ENCODE data around the gene LENEP. TPM values are rescaled to one million over a fixed set of nuclear protein-coding genes. Genes with fewer than 3 reads are reported as not detected.

Gene LENEP
- total RNA-seq, 3 donors from 2014 or later, result 0.40 to 0.50 TPM; not detected in 1

DNA sequence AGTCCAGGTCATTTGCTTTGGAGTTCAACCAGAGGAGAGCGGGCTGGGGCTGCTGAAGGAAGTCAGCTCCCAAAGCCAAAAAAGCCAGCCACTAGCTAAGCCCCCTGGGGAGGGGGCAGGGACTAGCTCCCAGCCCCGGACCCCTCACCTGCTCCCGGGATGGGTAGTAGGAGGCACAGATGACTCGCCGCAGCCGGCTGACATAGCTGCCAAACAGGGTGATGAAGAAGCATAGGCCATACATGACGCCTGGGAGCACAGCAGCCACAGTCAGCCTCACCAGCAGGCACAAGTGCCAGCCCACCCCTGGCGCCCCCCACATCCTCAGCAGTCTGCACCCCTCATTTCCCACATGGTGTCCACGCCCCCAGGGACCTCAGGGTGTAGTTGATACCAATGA lies 32.8 kb downstream of the LENEP start:
- Mint-ChIP-seq H3K9me3 (no peaks in the 10 kb centered on the region), H3K36me3 (ENCODE audit: insufficient read depth) (no peaks in the 10 kb centered on the region), H3K4me1 (ENCODE audit: low read depth) (no peaks in the 10 kb centered on the region), H3K27me3 (ENCODE audit: low read depth) (peaks cover 1% of the 10 kb centered on the region), H3K4me3 (no peak overlapping the region)
- ATAC-seq (no peak), DNase-seq (no peak)

DNA sequence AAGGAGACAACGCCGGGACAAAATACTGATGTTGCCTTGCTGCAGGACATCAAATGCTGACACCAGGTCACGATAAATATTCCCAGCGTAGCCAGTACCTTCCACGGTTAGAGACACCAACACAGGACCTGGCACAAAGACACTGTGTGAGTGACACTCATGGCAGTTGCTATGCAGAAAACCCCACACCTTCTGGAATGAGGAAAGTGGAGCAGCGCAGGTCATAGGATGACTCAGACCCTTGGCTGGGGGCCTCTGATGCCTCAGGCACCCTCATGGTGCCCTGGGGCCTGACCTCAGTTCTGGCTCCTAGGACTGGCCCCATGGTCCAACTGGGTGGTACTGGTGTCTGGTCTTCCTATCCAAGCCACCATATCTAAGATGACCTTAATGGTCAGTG lies 33.2 kb downstream of the LENEP start:
- ATAC-seq (no peak), DNase-seq (no peak)
- Mint-ChIP-seq H3K9me3 (no peaks in the 10 kb centered on the region), H3K4me1 (ENCODE audit: low read depth) (no peaks in the 10 kb centered on the region), H3K36me3 (ENCODE audit: insufficient read depth) (no peaks in the 10 kb centered on the region), H3K27me3 (ENCODE audit: low read depth) (peaks cover 1% of the 10 kb centered on the region), H3K4me3 (no peak overlapping the region)

DNA sequence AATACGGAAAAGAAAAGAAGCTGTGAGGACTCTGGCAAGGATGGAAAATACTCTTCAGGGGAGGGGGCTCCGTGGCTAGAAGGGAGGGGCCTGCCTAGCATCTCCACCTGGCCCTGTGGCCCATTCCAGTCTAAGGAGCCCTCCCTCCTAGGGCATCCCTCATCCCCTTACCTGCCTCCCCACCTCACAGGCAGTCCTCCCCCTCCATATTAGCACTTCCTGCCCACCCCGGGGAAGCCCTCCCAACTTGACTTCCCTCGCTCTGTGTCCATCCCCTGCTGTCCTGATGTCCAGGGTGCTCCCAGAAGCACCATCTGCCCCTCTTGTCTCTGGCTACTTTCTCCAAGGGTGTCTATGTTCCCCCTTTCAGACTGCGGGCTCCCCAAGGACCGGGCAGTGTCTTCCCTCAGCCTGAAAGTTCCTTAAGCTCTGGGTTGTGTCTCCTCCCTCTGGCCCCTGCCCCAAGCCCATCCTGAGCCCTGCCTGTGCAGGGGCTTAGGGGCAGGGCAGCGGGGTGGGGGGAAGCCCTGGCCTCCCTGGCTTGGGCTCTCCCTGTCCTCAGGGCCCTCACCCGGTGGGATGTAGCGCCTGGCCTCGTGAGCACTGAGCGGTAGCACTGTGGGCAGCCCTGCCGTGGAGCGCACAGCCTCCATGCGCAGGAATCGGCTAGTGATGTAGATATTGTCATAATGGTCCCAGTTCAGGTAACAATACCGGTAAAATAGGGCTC lies 36.3 kb downstream of the LENEP start:
- ATAC-seq (no peak), DNase-seq (no peak)
- Mint-ChIP-seq H3K9me3 (no peaks in the 10 kb centered on the region), H3K4me1 (ENCODE audit: low read depth) (no peaks in the 10 kb centered on the region), H3K4me3 (no peak overlapping the region), H3K36me3 (ENCODE audit: insufficient read depth) (no peaks in the 10 kb centered on the region), H3K27me3 (ENCODE audit: low read depth) (peaks cover 1% of the 10 kb centered on the region)

DNA sequence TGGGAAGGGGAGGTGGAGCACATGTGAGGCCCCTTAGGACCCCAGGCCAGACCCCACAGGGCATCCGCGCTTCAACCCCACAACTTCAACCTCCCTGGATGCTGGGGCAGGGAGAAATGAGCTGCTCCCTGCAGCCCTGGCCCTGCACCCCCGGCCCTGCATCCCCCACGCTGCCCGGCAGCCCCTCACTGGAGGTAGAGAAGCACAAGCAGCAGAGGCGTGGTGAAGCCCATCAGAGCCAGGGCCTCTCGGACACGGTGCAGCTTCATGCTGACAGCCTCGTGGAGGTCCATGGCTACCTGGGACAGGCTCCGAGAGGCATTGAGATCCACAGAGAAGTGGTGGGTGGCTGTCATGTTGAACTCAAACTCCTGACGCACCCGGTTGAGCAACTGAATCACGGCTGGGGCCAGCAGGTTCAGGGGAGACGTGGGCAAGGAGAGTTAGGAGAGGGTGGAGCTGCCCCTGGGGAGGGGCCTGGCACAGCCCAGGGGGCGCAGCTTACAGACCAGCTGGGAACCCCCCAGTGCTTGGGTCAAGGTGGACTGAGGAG lies 36.9 kb downstream of the LENEP start:
- no peak for DNase-seq

DNA sequence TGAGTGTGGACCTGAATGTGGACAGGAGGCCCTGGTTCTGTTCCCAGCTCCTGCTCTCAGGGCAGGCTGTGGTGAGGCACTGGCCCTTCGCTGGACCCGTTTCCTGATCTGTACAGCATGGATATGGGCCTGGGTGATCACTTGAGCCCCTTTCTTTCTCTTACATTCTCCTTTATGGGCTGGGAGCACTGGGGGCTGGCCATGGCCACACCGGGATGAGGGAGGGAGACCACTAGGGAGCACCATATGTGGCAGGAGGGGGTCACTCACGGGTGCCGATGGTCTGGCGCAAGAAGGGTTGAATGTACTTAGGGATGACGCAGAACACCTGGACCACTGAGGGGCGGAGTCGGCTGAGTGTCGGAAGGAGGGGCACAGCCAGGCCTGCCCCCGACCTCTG lies 37.5 kb downstream of the LENEP start:
- H3K9me3 Mint-ChIP-seq, result no peaks in the 10 kb centered on the region

More for the DNA sequence above, 36.9 kb downstream of the LENEP start:
- no peaks in the 10 kb centered on the region for H3K36me3 Mint-ChIP-seq (ENCODE audit: insufficient read depth)
- no peak for ATAC-seq
- no peaks in the 10 kb centered on the region for H3K9me3 Mint-ChIP-seq
- peaks cover 1% of the 10 kb centered on the region for H3K27me3 Mint-ChIP-seq (ENCODE audit: low read depth)
- H3K4me3 Mint-ChIP-seq, result no peak overlapping the region
- H3K4me1 Mint-ChIP-seq (ENCODE audit: low read depth), result no peaks in the 10 kb centered on the region

DNA sequence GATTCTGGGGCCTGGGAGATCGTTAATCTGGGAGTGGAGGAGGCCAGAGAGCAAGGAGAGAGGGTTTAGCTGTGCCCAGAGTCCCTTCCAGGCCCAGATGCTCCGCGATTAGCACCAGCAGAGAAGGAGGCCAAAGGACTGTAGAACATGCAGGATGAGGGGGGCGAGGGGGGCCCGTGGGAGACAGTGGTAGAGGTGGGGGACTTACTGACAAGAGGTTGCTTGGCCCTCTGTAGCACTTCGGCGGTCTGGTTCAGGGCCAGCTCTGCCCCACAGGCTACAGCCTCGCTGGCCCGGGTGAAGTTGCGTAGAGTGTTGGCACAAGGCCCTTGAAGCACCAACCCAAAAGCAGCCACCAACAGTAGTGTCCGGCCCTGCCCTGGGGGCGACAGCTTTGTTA lies 39.5 kb downstream of the LENEP start:
- no peak for ATAC-seq
- DNase-seq, result no peak
- Mint-ChIP-seq H3K36me3 (ENCODE audit: insufficient read depth) (no peaks in the 10 kb centered on the region), H3K9me3 (no peaks in the 10 kb centered on the region), H3K4me1 (ENCODE audit: low read depth) (no peaks in the 10 kb centered on the region), H3K27me3 (ENCODE audit: low read depth) (peaks cover 1% of the 10 kb centered on the region), H3K4me3 (no peak overlapping the region)

More for the DNA sequence above, 37.5 kb downstream of the LENEP start:
- Mint-ChIP-seq H3K4me3 (no peak overlapping the region), H3K27me3 (ENCODE audit: low read depth) (peaks cover 1% of the 10 kb centered on the region), H3K4me1 (ENCODE audit: low read depth) (no peaks in the 10 kb centered on the region), H3K36me3 (ENCODE audit: insufficient read depth) (no peaks in the 10 kb centered on the region)
- no peak for ATAC-seq
- DNase-seq, result no peak

DNA sequence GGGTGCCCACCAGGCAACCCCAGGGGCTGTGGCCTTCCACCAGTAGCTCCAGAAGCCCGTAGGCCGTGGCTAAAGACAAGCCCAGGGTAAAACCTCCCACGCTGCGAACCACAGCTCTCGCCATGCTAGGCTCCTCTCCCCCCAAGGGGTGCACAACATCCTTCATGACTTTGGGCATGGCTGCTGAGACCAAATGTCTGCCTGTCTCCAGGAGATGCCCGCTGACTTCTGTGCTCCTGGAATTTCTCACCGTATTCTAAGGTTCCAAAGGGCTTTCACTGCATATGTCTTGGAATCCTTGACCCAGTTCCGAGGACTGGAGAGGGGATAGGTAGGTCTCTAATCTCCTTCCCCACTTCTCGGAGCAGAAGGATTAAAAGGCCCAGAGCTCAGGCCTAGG lies 40.1 kb downstream of the LENEP start, which contains the start of the genes DCST1 and DCST2:
Gene DCST1, plus strand, starts transcription at position 301 of the 400 bp plus-strand sequence. CDS start 213 bp downstream, outside the sequence.
Gene DCST2, minus strand, starts transcription at position 258 of the 400 bp plus-strand sequence. Its CDS starts 80 bp downstream, at position 178.
- Mint-ChIP-seq H3K4me1 (ENCODE audit: low read depth) (no peaks in the 10 kb centered on the region), H3K9me3 (no peaks in the 10 kb centered on the region), H3K36me3 (ENCODE audit: insufficient read depth) (no peaks in the 10 kb centered on the region), H3K27me3 (ENCODE audit: low read depth) (peaks cover 2% of the 10 kb centered on the region), H3K4me3 (no peak within 1 kb of the TSS)
- ATAC-seq, result no peak
- DNase-seq, result no peak

DNA sequence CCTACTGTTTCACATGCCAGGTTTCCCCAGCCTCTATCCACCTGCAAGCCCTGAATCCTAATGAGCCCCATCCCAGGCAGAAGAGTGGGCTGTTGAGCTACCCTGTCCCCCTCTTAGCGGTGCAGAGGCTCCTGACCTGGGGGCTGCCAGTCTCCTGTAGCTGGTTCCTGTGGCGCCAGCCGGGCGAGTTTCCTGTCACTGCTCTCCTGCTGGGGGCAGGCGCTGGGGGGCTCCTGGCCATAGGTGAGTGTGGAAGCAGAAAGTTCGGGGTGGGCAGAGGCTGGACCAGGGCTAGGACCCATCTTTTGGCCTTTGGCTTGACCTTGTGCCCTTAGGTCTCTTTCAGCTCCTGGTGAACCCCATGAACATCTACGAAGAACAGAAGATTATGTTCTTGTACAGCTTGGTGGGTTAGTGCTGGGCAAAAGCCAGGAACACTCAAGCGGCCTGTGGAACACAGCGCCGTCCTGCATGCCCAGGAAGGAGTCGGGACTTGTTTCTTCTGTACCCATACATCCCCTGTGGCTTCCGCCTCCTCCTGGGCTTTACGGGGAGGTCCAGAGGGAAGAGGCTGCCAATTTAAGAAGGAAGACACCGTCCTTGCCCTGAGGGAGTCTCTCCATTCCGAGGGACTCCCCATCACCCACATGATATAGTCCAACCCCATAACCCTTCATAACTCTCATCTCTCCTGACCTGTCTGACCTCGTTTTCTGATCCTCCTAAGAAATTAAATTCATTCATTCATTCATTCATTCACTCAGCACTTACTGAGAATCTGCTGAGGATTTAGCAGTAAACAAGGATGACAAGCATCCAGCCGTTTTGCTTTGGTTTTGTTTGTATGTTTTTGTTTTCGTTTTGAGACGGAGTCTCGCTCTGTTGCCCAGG lies 41.2 kb downstream of the LENEP start:
- H3K36me3 Mint-ChIP-seq (ENCODE audit: insufficient read depth), result no peaks in the 10 kb centered on the region
- H3K4me3 Mint-ChIP-seq, result no peak overlapping the region
- H3K4me1 Mint-ChIP-seq (ENCODE audit: low read depth), result no peaks in the 10 kb centered on the region
- DNase-seq (no peak), ATAC-seq (no peak)
- H3K27me3 Mint-ChIP-seq (ENCODE audit: low read depth), result peaks cover 4% of the 10 kb centered on the region
- H3K9me3 Mint-ChIP-seq, result no peaks in the 10 kb centered on the region

DNA sequence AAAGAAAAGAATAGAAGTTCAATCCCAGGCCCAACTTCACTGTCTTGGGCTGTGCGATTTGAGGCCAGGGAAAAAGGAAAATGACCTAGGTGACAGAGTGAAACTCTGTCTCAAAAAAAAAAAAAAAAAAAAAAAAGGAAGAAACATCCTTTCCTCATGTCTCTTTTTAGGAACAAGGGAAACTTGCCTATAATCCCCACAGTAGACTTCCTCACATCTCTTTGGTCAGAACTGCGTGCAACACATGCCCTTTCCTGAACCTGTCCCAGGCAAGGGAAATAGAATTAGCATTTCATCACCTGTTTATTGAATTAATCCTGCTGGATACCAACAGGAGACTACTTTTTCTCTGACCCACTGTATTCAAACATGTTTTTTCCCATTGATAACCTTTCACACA lies 42.5 kb downstream of the LENEP start:
- H3K36me3 Mint-ChIP-seq (ENCODE audit: insufficient read depth), result no peaks in the 10 kb centered on the region
- peaks cover 3% of the 10 kb centered on the region for H3K27me3 Mint-ChIP-seq (ENCODE audit: low read depth)
- no peak overlapping the region for H3K4me3 Mint-ChIP-seq
- ATAC-seq, result no peak
- H3K4me1 Mint-ChIP-seq (ENCODE audit: low read depth), result no peaks in the 10 kb centered on the region
- no peak for DNase-seq
- no peaks in the 10 kb centered on the region for H3K9me3 Mint-ChIP-seq

DNA sequence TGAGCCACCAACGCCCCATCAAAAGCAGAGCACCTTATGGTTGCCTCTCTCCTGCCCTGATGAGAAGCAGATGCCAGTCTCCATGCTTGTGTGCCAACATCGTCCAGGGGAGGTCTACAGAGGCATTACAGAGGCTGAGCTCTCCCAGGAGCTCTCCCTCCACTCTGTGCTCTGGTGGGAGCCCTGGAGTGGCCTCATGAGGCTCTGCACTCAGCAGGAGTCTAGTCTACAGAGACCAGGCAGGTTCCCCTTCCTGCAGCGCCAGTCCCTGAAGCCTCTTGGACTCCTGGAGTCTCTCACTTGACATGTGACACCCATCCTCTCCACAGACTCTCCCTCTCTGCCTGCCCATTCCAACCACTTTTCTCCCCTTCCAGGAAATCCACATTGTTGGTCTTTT lies 43.7 kb downstream of the LENEP start:
- H3K36me3 Mint-ChIP-seq (ENCODE audit: insufficient read depth), result no peaks in the 10 kb centered on the region
- no peak overlapping the region for H3K4me3 Mint-ChIP-seq
- H3K9me3 Mint-ChIP-seq, result no peaks in the 10 kb centered on the region
- no peak for ATAC-seq
- DNase-seq, result no peak
- peaks cover 3% of the 10 kb centered on the region for H3K27me3 Mint-ChIP-seq (ENCODE audit: low read depth)
- H3K4me1 Mint-ChIP-seq (ENCODE audit: low read depth), result no peaks in the 10 kb centered on the region

DNA sequence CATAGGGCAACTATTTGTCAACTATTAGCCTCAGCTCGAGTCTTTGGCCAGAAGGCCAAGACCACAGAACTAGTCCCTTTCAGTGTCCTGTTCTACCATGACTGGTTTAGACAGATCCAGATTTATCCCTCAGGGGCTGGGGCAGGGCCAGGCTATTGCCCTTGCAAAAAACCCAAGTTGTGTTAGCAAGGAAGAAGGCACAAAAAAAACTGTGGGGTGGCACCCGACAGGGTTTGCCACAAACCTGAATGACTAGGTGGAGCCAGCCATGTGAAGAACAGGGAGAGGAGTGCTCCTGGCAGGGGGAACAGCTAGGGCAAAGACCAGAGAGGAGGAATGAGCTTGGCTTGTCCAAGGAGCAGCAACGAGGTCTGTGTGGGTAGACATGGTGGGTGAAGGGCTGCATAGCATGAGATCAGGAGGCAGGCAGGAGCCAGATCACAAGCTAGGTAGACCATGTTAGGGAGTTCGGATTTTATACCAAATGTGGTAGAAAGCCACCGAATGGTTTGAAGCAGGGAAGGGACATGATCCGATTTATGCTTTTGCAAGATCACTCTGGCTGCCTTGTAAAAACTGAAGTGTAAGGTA lies 44.6 kb downstream of the LENEP start:
- ATAC-seq (no peak), DNase-seq (no peak)
- no peaks in the 10 kb centered on the region for H3K36me3 Mint-ChIP-seq (ENCODE audit: insufficient read depth)
- H3K4me1 Mint-ChIP-seq (ENCODE audit: low read depth), result no peaks in the 10 kb centered on the region
- H3K27me3 Mint-ChIP-seq (ENCODE audit: low read depth), result peaks cover 3% of the 10 kb centered on the region
- H3K9me3 Mint-ChIP-seq, result no peaks in the 10 kb centered on the region
- no peak overlapping the region for H3K4me3 Mint-ChIP-seq

DNA sequence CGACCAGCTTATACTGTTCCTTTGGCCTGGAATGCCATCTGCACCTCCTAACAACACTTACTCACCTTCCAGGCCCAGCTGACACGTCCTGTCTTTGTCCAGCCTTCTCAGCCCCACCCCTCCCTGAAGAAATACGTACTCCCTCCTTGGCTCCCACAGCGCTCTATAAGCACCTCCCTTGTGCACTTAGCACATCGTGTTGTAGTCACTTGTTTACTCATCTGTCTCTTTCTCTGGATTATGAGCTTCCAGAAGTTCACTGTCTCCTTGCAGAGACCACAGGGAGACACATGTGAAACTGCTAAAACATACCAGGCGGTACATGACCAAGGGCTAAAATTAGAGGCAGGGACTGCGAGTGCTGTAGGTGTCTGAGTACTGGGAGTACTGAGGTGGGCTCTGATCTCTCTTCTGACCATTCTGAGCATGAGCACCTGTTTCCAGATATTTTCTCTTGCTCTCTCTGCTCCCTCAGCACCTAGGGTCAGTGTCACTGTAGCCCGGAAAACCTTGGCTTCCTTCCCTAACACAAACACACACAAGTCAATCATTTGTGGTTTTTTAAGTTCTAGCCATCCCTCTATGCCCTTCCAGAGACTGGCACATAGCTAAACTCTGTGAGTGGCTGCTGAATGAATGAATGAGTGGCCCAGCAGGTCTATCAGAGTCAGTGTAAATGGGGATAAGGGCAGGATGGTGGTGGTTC lies 45.4 kb downstream of the LENEP start:
- H3K27me3 Mint-ChIP-seq (ENCODE audit: low read depth), result peaks cover 4% of the 10 kb centered on the region

DNA sequence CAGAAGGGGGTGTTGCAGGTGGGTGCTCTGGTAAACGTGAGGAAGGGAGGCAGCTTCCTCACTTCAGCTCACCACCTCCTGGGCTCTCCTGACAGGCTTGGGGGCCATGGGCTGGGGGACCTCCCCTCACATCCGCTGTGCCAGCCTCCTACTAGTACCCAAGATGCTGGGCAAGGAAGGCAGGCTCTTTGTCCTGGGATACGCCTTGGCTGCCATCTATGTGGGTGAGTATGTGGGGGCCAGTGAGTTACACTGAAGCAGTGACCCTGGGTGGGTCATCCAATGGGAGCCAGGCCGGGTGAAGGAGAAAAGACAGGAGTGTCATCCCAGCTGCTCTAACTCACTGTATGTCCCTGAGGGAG lies 45.9 kb downstream of the LENEP start:
- Mint-ChIP-seq H3K36me3 (ENCODE audit: insufficient read depth) (no peaks in the 10 kb centered on the region), H3K27me3 (ENCODE audit: low read depth) (peaks cover 6% of the 10 kb centered on the region), H3K4me1 (ENCODE audit: low read depth) (no peaks in the 10 kb centered on the region), H3K4me3 (no peak overlapping the region), H3K9me3 (no peaks in the 10 kb centered on the region)
- ATAC-seq (no peak), DNase-seq (no peak)

More for the DNA sequence above, 45.4 kb downstream of the LENEP start:
- H3K9me3 Mint-ChIP-seq, result no peaks in the 10 kb centered on the region
- no peaks in the 10 kb centered on the region for H3K36me3 Mint-ChIP-seq (ENCODE audit: insufficient read depth)
- no peak overlapping the region for H3K4me3 Mint-ChIP-seq
- ATAC-seq (no peak), DNase-seq (no peak)
- no peaks in the 10 kb centered on the region for H3K4me1 Mint-ChIP-seq (ENCODE audit: low read depth)

All from activated T-cell treated with anti-CD3 and anti-CD28 coated beads, Interleukin-2, amount 50 U/mL, for 4 hours (primary cell).